ENCODE measurements around the gene RGL2. TPM values are rescaled to one million over a fixed set of nuclear protein-coding genes. Genes with fewer than 3 reads are reported as not detected.

Gene RGL2
- total RNA-seq, 1 experiment from 2014 or later = 71.3 TPM

- intact Hi-C loops (cut with micrococcal nuclease; ENCODE audit: unreplicated experiment) = no loop called here
- no peaks in the 10 kb centered on the region for H3K4me1 ChIP-seq
- no peaks in the 10 kb centered on the region for H3K27me3 ChIP-seq (replicated peaks; ENCODE audit: control insufficient read depth, insufficient read depth, low read length)
- no peak overlapping the region for H3K27ac Mint-ChIP-seq (ENCODE audit: unreplicated experiment)
- H3K4me1 Mint-ChIP-seq (ENCODE audit: low read depth, unreplicated experiment) = no peaks in the 10 kb centered on the region
- H3K9me3 Mint-ChIP-seq (ENCODE audit: unreplicated experiment) = no peaks in the 10 kb centered on the region
- ChIA-PET POLR2A (interaction anchor here (0.5 kb wide), 1 partner anchor 16 kb away, joined by 4 read pairs; the partner anchor contains the start of gene ZBTB22), CTCF (no interaction called here)
- H3K4me3 Mint-ChIP-seq (ENCODE audit: unreplicated experiment) = no peak overlapping the region
- peaks cover 5% of the 10 kb centered on the region for H3K36me3 Mint-ChIP-seq (ENCODE audit: insufficient read depth, unreplicated experiment)
- no peaks in the 10 kb centered on the region for H3K9me3 ChIP-seq
- BruUV-seq (replicated peaks) = no TSS peak
- TF ChIP-seq CTCF (IDR thresholded peaks at IDR 0.05; ENCODE audit: insufficient read depth in 1 of 2, low read depth in 1 of 2, low read length in 1 of 2, severe bottlenecking in 1 of 2, unreplicated experiment in 1 of 2) = no peak
- no peaks in the 10 kb centered on the region for H3K27me3 Mint-ChIP-seq (ENCODE audit: insufficient read depth, unreplicated experiment)
- no peak for DNase-seq
- no peak overlapping the region for H3K4me3 ChIP-seq (ENCODE audit: low read depth, low read length)
- no peaks in the 10 kb centered on the region for H3K36me3 ChIP-seq (ENCODE audit: control insufficient read depth, insufficient read depth, low read length)
Measured at GRCh38 chr6:33333666-33334065, 34.9 kb upstream of the RGL2 start.

GRCh38 chr6:33330736-33331135 is 32.0 kb upstream of the RGL2 start:
- Mint-ChIP-seq H3K4me3 (ENCODE audit: unreplicated experiment) (no peak overlapping the region), H3K4me1 (ENCODE audit: low read depth, unreplicated experiment) (no peaks in the 10 kb centered on the region), H3K36me3 (ENCODE audit: insufficient read depth, unreplicated experiment) (peaks cover 5% of the 10 kb centered on the region), H3K9me3 (ENCODE audit: unreplicated experiment) (no peaks in the 10 kb centered on the region), H3K27me3 (ENCODE audit: insufficient read depth, unreplicated experiment) (no peaks in the 10 kb centered on the region), H3K27ac (ENCODE audit: unreplicated experiment) (no peak overlapping the region)
- BruUV-seq (replicated peaks) = no TSS peak
- Histone ChIP-seq H3K9me3 (no peaks in the 10 kb centered on the region), H3K4me3 (ENCODE audit: low read depth, low read length) (no peak overlapping the region), H3K4me1 (no peaks in the 10 kb centered on the region), H3K36me3 (ENCODE audit: control insufficient read depth, insufficient read depth, low read length) (no peaks in the 10 kb centered on the region), H3K27me3 (replicated peaks; ENCODE audit: control insufficient read depth, insufficient read depth, low read length) (no peaks in the 10 kb centered on the region)
- intact Hi-C loops (cut with micrococcal nuclease; ENCODE audit: unreplicated experiment) = no loop called here
- POLR2A ChIA-PET = no interaction called here
- TF ChIP-seq CTCF (IDR thresholded peaks at IDR 0.05; ENCODE audit: insufficient read depth in 1 of 2, low read depth in 1 of 2, low read length in 1 of 2, severe bottlenecking in 1 of 2, unreplicated experiment in 1 of 2) = no peak
- CTCF ChIA-PET = interaction anchor here (0.6 kb wide), 1 partner anchor 24 kb away, joined by 5 read pairs; no protein-coding TSS in a partner anchor
- no peak for DNase-seq

- intact Hi-C loops (cut with micrococcal nuclease; ENCODE audit: unreplicated experiment) = no loop called here
- CTCF ChIA-PET = no interaction called here
- Mint-ChIP-seq H3K27ac (ENCODE audit: unreplicated experiment) (no peak overlapping the region), H3K4me1 (ENCODE audit: low read depth, unreplicated experiment) (no peaks in the 10 kb centered on the region), H3K36me3 (ENCODE audit: insufficient read depth, unreplicated experiment) (peaks cover 5% of the 10 kb centered on the region), H3K4me3 (ENCODE audit: unreplicated experiment) (no peak overlapping the region), H3K27me3 (ENCODE audit: insufficient read depth, unreplicated experiment) (no peaks in the 10 kb centered on the region), H3K9me3 (ENCODE audit: unreplicated experiment) (no peaks in the 10 kb centered on the region)
- Histone ChIP-seq H3K4me1 (no peaks in the 10 kb centered on the region), H3K27me3 (replicated peaks; ENCODE audit: control insufficient read depth, insufficient read depth, low read length) (no peaks in the 10 kb centered on the region), H3K36me3 (ENCODE audit: control insufficient read depth, insufficient read depth, low read length) (no peaks in the 10 kb centered on the region), H3K4me3 (ENCODE audit: low read depth, low read length) (no peak overlapping the region), H3K9me3 (no peaks in the 10 kb centered on the region)
- no peak for TF ChIP-seq CTCF (IDR thresholded peaks at IDR 0.05; ENCODE audit: insufficient read depth in 1 of 2, low read depth in 1 of 2, low read length in 1 of 2, severe bottlenecking in 1 of 2, unreplicated experiment in 1 of 2)
- BruUV-seq (replicated peaks) = no TSS peak
- no peak for DNase-seq
- POLR2A ChIA-PET = no interaction called here
Measured at GRCh38 chr6:33329058-33329457, 30.3 kb upstream of the RGL2 start.

Data from Caco-2 (cell line).